PFSK-1 (cell line): ENCODE measurements around the gene VMP1.

ENCODE experiments used
- FOXP2 ChIP-seq: optimal IDR thresholded peaks from 2 replicates; pipeline ENCODE3; 2011; ENCODE audit warnings: borderline replicate concordance, control low read depth, inconsistent platforms; ENCODE audit not compliant: insufficient read depth; ENCODE audit errors: extremely low read length, extremely low read depth
- POLR2AphosphoS5 ChIP-seq: IDR thresholded peaks from 2 replicates; pipeline ENCODE4 v1.6.1; 2012; ENCODE audit warnings: low read depth, mild to moderate bottlenecking, control low read depth, low read length, moderate library complexity
- REST ChIP-seq, 2 experiments: IDR thresholded peaks; 2 replicates each; pipeline versions ENCODE4 v1.6.1 to v1.8.0; 2011 to 2012; ENCODE audit warnings: low read depth in 2 of 2, low read length in 2 of 2, control low read depth in 1 of 2, inconsistent platforms in 1 of 2, mild to moderate bottlenecking in 1 of 2, moderate library complexity in 1 of 2; ENCODE audit not compliant: insufficient read depth in 1 of 2
- SIN3A ChIP-seq: IDR thresholded peaks from 2 replicates; pipeline ENCODE4 v1.6.1; 2012; ENCODE audit warnings: mild to moderate bottlenecking, low read length, moderate library complexity, borderline replicate concordance; ENCODE audit not compliant: insufficient read depth
- TAF1 ChIP-seq: IDR thresholded peaks from 2 replicates; pipeline ENCODE4 v1.6.1; 2012; ENCODE audit warnings: low read length, control low read depth, borderline replicate concordance; ENCODE audit not compliant: insufficient read depth

The VMP1 gene

GRCh38 chr17:59671386-59671785 lies 36.1 kb upstream of the VMP1 start:
- TF ChIP-seq TAF1 (no peak), REST (IDR thresholded peaks at IDR 0.05; ENCODE audit: insufficient read depth in 1 of 2, low read depth in 2 of 2, low read length in 2 of 2) (no peak)

GRCh38 chr17:59675231-59675630 lies 32.2 kb upstream of the VMP1 start:
- TF ChIP-seq REST (IDR thresholded peaks at IDR 0.05; ENCODE audit: insufficient read depth in 1 of 2, low read depth in 2 of 2, low read length in 2 of 2) (no peak), SIN3A (no peak), TAF1 (no peak), POLR2AphosphoS5 (no peak), FOXP2 (no peak)

- TF ChIP-seq TAF1 (no peak), FOXP2 (no peak), POLR2AphosphoS5 (no peak), REST (IDR thresholded peaks at IDR 0.05; ENCODE audit: insufficient read depth in 1 of 2, low read depth in 2 of 2, low read length in 2 of 2) (no peak), SIN3A (no peak)
Observed at GRCh38 chr17:59676716-59677115, 30.7 kb upstream of the VMP1 start.

GRCh38 chr17:59678918-59679317 lies 28.5 kb upstream of the VMP1 start:
- TF ChIP-seq FOXP2 (no peak), SIN3A (no peak), REST (IDR thresholded peaks at IDR 0.05; ENCODE audit: insufficient read depth in 1 of 2, low read depth in 2 of 2, low read length in 2 of 2) (no peak), TAF1 (no peak), POLR2AphosphoS5 (no peak)

GRCh38 chr17:59680314-59680713 lies 27.1 kb upstream of the VMP1 start:
- TF ChIP-seq FOXP2 (no peak), TAF1 (no peak), SIN3A (no peak), REST (IDR thresholded peaks at IDR 0.05; ENCODE audit: insufficient read depth in 1 of 2, low read depth in 2 of 2, low read length in 2 of 2) (no peak), POLR2AphosphoS5 (no peak)
